Measurements from ENCODE around the gene CNOT2. TPM values are rescaled to one million over a fixed set of nuclear protein-coding genes. Genes with fewer than 3 reads are reported as not detected.
"Not testable (repeated sequence)": the region's sequence is repeated elsewhere in the genome, so short reads cannot be mapped to it uniquely, and the experiment has no call there.

Gene CNOT2
- total RNA-seq, 4 donors from 2014 or later, result 36.8 to 204 (median 139) TPM

GRCh38 chr12:70379846-70380245 lies 136.6 kb downstream of the CNOT2 start:
- Histone ChIP-seq H3K4me3 (no peak overlapping the region), H3K27me3 (no peaks in the 10 kb centered on the region), H3K27ac (no peak overlapping the region), H3K36me3 (no peaks in the 10 kb centered on the region), H3K4me1 (no peaks in the 10 kb centered on the region), H3K9me3 (no peaks in the 10 kb centered on the region)
- no peak for DNase-seq
- TF ChIP-seq CTCF (IDR thresholded peaks at IDR 0.05), result no peak
- TF ChIP-seq POLR2A (IDR thresholded peaks at IDR 0.05), result no peak
- no peak for TF ChIP-seq EP300 (IDR thresholded peaks at IDR 0.05; ENCODE audit: low read depth)
- TF ChIP-seq POLR2AphosphoS5 (IDR thresholded peaks at IDR 0.05), result no peak
- in situ Hi-C loops (cut with MboI; ENCODE audit: low pct_ligation_motif_present in 1 of 4, low pct_unique_long_range_greater_than_20kb in 1 of 4, low sequenced_read_pairs in 3 of 4), result no loop called here
- intact Hi-C loops (cut with DNase I; ENCODE audit: low total_unique reads), result no loop called here
- WGBS, 2 donors (ENCODE audit: low coverage in 1 of 2), result 82 to 92% methylated on average over 1 of the region's 1 CpG

- Histone ChIP-seq H3K4me3 (no peak overlapping the region), H3K27me3 (no peaks in the 10 kb centered on the region), H3K27ac (no peak overlapping the region), H3K4me1 (no peaks in the 10 kb centered on the region), H3K9me3 (no peaks in the 10 kb centered on the region), H3K36me3 (no peaks in the 10 kb centered on the region)
- TF ChIP-seq CTCF (IDR thresholded peaks at IDR 0.05), result no peak
- TF ChIP-seq POLR2A (IDR thresholded peaks at IDR 0.05), result no peak
- 94 to 99% methylated on average over 2 to 4 of the region's 4 CpGs for WGBS, 2 donors (ENCODE audit: low coverage in 1 of 2)
- DNase-seq, result no peak
- intact Hi-C loops (cut with DNase I; ENCODE audit: low total_unique reads), result no loop called here
- in situ Hi-C loops (cut with MboI; ENCODE audit: low pct_ligation_motif_present in 1 of 4, low pct_unique_long_range_greater_than_20kb in 1 of 4, low sequenced_read_pairs in 3 of 4), result no loop called here
Measured at GRCh38 chr12:70383484-70383883, 140.3 kb downstream of the CNOT2 start.

GRCh38 chr12:70383886-70384285 lies 140.7 kb downstream of the CNOT2 start:
- H3K27ac ChIP-seq, result no peak overlapping the region
- WGBS, 2 donors (ENCODE audit: low coverage in 1 of 2), result 86 to 89% methylated on average over 2 to 3 of the region's 3 CpGs
- no peaks in the 10 kb centered on the region for H3K27me3 ChIP-seq
- intact Hi-C loops (cut with DNase I; ENCODE audit: low total_unique reads) (no loop called here), in situ Hi-C loops (cut with MboI; ENCODE audit: low pct_ligation_motif_present in 1 of 4, low pct_unique_long_range_greater_than_20kb in 1 of 4, low sequenced_read_pairs in 3 of 4) (no loop called here)
- TF ChIP-seq EP300 (IDR thresholded peaks at IDR 0.05; ENCODE audit: low read depth) (no peak), POLR2AphosphoS5 (IDR thresholded peaks at IDR 0.05) (no peak)
- no peak overlapping the region for H3K4me3 ChIP-seq
- H3K9me3 ChIP-seq, result no peaks in the 10 kb centered on the region
- no peaks in the 10 kb centered on the region for H3K4me1 ChIP-seq
- no peaks in the 10 kb centered on the region for H3K36me3 ChIP-seq
- no peak for DNase-seq

GRCh38 chr12:70386771-70387170 lies 143.5 kb downstream of the CNOT2 start:
- no peak for DNase-seq
- H3K4me1 ChIP-seq, result no peaks in the 10 kb centered on the region
- H3K27ac ChIP-seq, result no peak overlapping the region
- intact Hi-C loops (cut with DNase I; ENCODE audit: low total_unique reads), result no loop called here
- peaks cover 0 to 9% of the 10 kb centered on the region in 2 donors for H3K9me3 ChIP-seq
- no peaks in the 10 kb centered on the region for H3K27me3 ChIP-seq
- no peaks in the 10 kb centered on the region for H3K36me3 ChIP-seq
- H3K4me3 ChIP-seq, result no peak overlapping the region
- in situ Hi-C loops (cut with MboI; ENCODE audit: low pct_ligation_motif_present in 1 of 4, low pct_unique_long_range_greater_than_20kb in 1 of 4, low sequenced_read_pairs in 3 of 4), result no loop called here
- TF ChIP-seq POLR2AphosphoS5 (IDR thresholded peaks at IDR 0.05) (no peak), POLR2A (IDR thresholded peaks at IDR 0.05) (no peak), CTCF (IDR thresholded peaks at IDR 0.05) (no peak), EP300 (IDR thresholded peaks at IDR 0.05; ENCODE audit: low read depth) (no peak)
- 77 to 83% methylated on average over 1 of the region's 1 CpG for WGBS, 2 donors (ENCODE audit: low coverage in 1 of 2)

GRCh38 chr12:70389678-70390077 lies 146.4 kb downstream of the CNOT2 start:
- Histone ChIP-seq H3K27ac (no peak overlapping the region), H3K27me3 (no peaks in the 10 kb centered on the region), H3K4me3 (no peak overlapping the region), H3K4me1 (no peaks in the 10 kb centered on the region), H3K36me3 (no peaks in the 10 kb centered on the region), H3K9me3 (peaks cover 0 to 9% of the 10 kb centered on the region in 2 donors)
- 75 to 87% methylated on average over 2 of the region's 2 CpGs for WGBS, 2 donors (ENCODE audit: low coverage in 1 of 2)
- no peak for DNase-seq
- TF ChIP-seq POLR2AphosphoS5 (IDR thresholded peaks at IDR 0.05) (no peak), EP300 (IDR thresholded peaks at IDR 0.05; ENCODE audit: low read depth) (no peak), CTCF (IDR thresholded peaks at IDR 0.05) (no peak), POLR2A (IDR thresholded peaks at IDR 0.05) (no peak)
- intact Hi-C loops (cut with DNase I; ENCODE audit: low total_unique reads) (no loop called here), in situ Hi-C loops (cut with MboI; ENCODE audit: low pct_ligation_motif_present in 1 of 4, low pct_unique_long_range_greater_than_20kb in 1 of 4, low sequenced_read_pairs in 3 of 4) (no loop called here)

GRCh38 chr12:70392631-70393030 lies 149.4 kb downstream of the CNOT2 start:
- H3K36me3 ChIP-seq; H3K27ac ChIP-seq; H3K4me3 ChIP-seq; intact Hi-C loops (cut with DNase I; ENCODE audit: low total_unique reads); H3K27me3 ChIP-seq; DNase-seq; H3K9me3 ChIP-seq; H3K4me1 ChIP-seq; in situ Hi-C loops (cut with MboI; ENCODE audit: low pct_ligation_motif_present in 1 of 4, low pct_unique_long_range_greater_than_20kb in 1 of 4, low sequenced_read_pairs in 3 of 4): not testable (repeated sequence)
- 36 to 48% methylated on average over 1 of the region's 1 CpG for WGBS, 2 donors (ENCODE audit: low coverage in 1 of 2)
